K562 (cell line): Measurements from ENCODE around the gene NAA38. TPM values are rescaled to one million over a fixed set of nuclear protein-coding genes. Genes with fewer than 3 reads are reported as not detected.

Source experiments
- GMEB1 ChIP-seq: fragments of 250-450 bp; sonication (Bioruptor Pico); IDR thresholded peaks from 2 replicates; pipeline ENCODE4 v1.4.0; 2020; ENCODE audit warnings: mild to moderate bottlenecking
- GTF2A2 ChIP-seq: IDR thresholded peaks from 2 replicates; pipeline ENCODE4 v1.6.1; 2016; ENCODE audit warnings: mild to moderate bottlenecking, missing genetic modification characterization, missing compliant biosample characterization
- ZNF395 ChIP-seq: fragments of 200-800 bp; sonication (Bioruptor generic); IDR thresholded peaks from 2 replicates; pipeline ENCODE4 v1.6.1; 2017; ENCODE audit warnings: missing genetic modification characterization, missing compliant biosample characterization
- ZNF586 ChIP-seq: fragments of 450-650 bp; formaldehyde crosslinking; conservative IDR thresholded peaks from 2 replicates; pipeline ENCODE4 v1.4.0; 2020; ENCODE audit warnings: mild to moderate bottlenecking, moderate library complexity
- polyA plus RNA-seq, 8 experiments: library from polyadenylated mRNA; depleted of rRNA in 4 of 8; stranded (reverse) in 5 of 8; unstranded in 3 of 8; fragments of >200 nt; fragmentation: Nextera tagmentation in 2 of 8; fragmentation: Illumina TruSeq in 1 of 8; extraction: Ambion mirVana in 2 of 8; extraction: Trizol in 1 of 8; gene quantifications; 2 replicates each; pipeline versions ENCODE4 v1.2.1 to v1.2.3, GENCODE V29; 2011 to 2014; ENCODE audit warnings: inconsistent platforms in 1 of 8, missing spikeins in 1 of 8
- total RNA-seq, 7 experiments: library from RNA; depleted of rRNA in 6 of 7; stranded (reverse); fragments of >200 nt in 6 of 7; fragmentation: Illumina TruSeq in 2 of 7; extraction: Trizol in 2 of 7; gene quantifications; 2 replicates each; pipeline versions ENCODE4 v1.2.1 to v1.2.3, GENCODE V29; 2011 to 2021; ENCODE audit warnings: low replicate concordance in 1 of 7
- TF ChIP-seq, protein P1 (sequence below): fragments of 250-450 bp; sonication (Bioruptor Pico); IDR thresholded peaks from 2 replicates; pipeline ENCODE4 v1.5.0; 2021; ENCODE audit warnings: mild to moderate bottlenecking, moderate library complexity
- TF ChIP-seq, protein P2 (sequence below), 2 experiments: fragments of 450-650 bp in 1 of 2; sonication (generic) in 1 of 2; formaldehyde crosslinking in 1 of 2; IDR thresholded peaks; 2 replicates each; pipeline versions ENCODE4 v1.7.1 to v1.9.0; 2016 to 2022; ENCODE audit warnings: inconsistent platforms in 1 of 2, mild to moderate bottlenecking in 1 of 2, missing genetic modification reagents in 1 of 2
- TF ChIP-seq, protein P3 (sequence below): sonication (generic); formaldehyde crosslinking; IDR thresholded peaks from 2 replicates; pipeline ENCODE4 v1.8.1; 2022; ENCODE audit warnings: missing genetic modification reagents

NAA38 gene
- total and polyA plus RNA-seq, 9 of the 15 experiments (the other 6 are each of a cell fraction or from before 2014, with no cell fraction given) = 16.4 to 99.8 (median 57.3) TPM

GRCh38 chr17:7885367-7886226, 28.2 kb upstream of the NAA38 start (continued):
- TF ChIP-seq, protein P1, sequence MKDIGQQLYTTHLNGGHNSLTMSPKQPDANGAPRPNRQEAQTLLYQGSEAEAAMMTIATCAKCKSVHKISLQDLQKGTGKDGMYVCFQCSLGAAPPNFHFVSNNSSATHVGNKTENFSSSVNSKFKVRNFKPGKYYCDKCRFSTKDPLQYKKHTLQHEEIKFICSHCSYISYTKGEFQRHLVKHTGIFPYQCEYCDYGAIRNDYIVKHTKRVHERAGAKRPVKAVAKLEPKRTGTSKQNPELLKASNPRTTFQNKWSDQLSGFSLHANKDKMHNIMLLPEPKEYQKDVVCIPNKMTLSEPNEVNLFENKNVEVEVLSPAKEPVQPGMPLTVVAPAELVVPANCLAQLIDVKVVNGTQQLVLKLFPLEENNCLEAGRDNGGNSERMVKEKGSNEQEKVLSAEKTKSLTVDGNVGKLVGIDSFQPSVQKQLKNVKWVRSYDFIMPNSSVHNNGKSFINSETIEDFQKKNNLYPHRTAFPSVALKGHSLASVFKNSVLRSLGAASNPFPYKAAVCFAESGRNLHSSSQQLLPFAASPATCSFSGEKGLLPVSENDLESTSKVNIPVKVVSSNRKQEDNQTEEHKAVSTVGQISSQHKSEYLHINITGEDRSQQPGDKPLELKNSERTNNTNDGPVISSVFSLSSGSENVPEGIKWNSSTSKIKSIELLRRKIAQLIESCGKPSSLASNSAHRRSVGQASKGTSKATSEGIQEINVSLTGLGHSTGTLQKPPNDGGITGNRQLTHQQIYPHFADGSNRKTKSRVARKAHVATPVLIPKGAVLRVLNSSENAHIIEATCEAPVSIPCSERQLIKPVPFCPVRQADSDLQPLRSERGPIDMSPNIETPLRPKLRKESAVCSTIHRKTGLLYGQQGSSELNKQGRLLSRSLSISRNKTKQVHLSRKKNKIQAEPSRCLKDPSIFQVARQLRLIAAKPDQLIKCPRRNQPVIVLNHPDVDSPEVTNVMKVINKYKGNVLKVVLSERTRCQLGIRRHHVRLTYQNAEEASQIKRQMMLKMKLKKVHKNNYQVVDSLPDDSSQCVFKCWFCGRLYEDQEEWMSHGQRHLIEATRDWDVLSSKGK (CRISPR knock-in tag) = no peak
- no peak for TF ChIP-seq ZNF586
- no peak for TF ChIP-seq GTF2A2 (tag)
- TF ChIP-seq, protein P2, sequence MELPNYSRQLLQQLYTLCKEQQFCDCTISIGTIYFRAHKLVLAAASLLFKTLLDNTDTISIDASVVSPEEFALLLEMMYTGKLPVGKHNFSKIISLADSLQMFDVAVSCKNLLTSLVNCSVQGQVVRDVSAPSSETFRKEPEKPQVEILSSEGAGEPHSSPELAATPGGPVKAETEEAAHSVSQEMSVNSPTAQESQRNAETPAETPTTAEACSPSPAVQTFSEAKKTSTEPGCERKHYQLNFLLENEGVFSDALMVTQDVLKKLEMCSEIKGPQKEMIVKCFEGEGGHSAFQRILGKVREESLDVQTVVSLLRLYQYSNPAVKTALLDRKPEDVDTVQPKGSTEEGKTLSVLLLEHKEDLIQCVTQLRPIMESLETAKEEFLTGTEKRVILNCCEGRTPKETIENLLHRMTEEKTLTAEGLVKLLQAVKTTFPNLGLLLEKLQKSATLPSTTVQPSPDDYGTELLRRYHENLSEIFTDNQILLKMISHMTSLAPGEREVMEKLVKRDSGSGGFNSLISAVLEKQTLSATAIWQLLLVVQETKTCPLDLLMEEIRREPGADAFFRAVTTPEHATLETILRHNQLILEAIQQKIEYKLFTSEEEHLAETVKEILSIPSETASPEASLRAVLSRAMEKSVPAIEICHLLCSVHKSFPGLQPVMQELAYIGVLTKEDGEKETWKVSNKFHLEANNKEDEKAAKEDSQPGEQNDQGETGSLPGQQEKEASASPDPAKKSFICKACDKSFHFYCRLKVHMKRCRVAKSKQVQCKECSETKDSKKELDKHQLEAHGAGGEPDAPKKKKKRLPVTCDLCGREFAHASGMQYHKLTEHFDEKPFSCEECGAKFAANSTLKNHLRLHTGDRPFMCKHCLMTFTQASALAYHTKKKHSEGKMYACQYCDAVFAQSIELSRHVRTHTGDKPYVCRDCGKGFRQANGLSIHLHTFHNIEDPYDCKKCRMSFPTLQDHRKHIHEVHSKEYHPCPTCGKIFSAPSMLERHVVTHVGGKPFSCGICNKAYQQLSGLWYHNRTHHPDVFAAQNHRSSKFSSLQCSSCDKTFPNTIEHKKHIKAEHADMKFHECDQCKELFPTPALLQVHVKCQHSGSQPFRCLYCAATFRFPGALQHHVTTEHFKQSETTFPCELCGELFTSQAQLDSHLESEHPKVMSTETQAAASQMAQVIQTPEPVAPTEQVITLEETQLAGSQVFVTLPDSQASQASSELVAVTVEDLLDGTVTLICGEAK (IDR thresholded peaks at IDR 0.05) = no peak
- TF ChIP-seq, protein P2 (CRISPR knock-in tag; IDR thresholded peaks at IDR 0.05) = no peak
- TF ChIP-seq ZNF395 (CRISPR knock-in tag) = no peak
- TF ChIP-seq GMEB1 (CRISPR knock-in tag) = no peak
- TF ChIP-seq, protein P3, sequence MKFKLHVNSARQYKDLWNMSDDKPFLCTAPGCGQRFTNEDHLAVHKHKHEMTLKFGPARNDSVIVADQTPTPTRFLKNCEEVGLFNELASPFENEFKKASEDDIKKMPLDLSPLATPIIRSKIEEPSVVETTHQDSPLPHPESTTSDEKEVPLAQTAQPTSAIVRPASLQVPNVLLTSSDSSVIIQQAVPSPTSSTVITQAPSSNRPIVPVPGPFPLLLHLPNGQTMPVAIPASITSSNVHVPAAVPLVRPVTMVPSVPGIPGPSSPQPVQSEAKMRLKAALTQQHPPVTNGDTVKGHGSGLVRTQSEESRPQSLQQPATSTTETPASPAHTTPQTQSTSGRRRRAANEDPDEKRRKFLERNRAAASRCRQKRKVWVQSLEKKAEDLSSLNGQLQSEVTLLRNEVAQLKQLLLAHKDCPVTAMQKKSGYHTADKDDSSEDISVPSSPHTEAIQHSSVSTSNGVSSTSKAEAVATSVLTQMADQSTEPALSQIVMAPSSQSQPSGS = no peak
